H1 (cell line): ENCODE data around the gene PTPN2. TPM values are rescaled to one million over a fixed set of nuclear protein-coding genes. Genes with fewer than 3 reads are reported as not detected.
A peak's percentile ranks its signal among the peaks of the same experiment; 100 is the strongest.

Experiments
- CTCF ChIA-PET: fragments of 300-600 bp; sonication (Branson Sonifier 250); formaldehyde crosslinking; loops from one replicate; lab custom pipeline; 2021; ENCODE audit not compliant: partially characterized antibody; lab: Charles Lee
- POLR2A ChIA-PET: fragments of 300-600 bp; sonication (Branson Sonifier 250); formaldehyde crosslinking; loops from one replicate; lab custom pipeline; 2021; ENCODE audit warnings: inconsistent platforms; ENCODE audit not compliant: partially characterized antibody; lab: Charles Lee
- DNase-seq, 2 experiments: peaks; one replicate each; pipeline versions ENCODE4 v3.0.0 to v3.0.0-alpha.2; 2010 to 2022; ENCODE audit warnings: low spot score in 2 of 2, low read depth in 1 of 2, mixed read lengths in 1 of 2
- FAIRE-seq: peaks from 2 replicates; lab custom pipeline; 2011; peaks lifted over from hg19 to GRCh38; lab: Jason Lieb, UNC
- H2AFZ ChIP-seq: 2 replicates; pipeline ENCODE4 v1.8.1; 2012; ENCODE audit warnings: low read length, inconsistent platforms
- H2AK5ac ChIP-seq: 2 replicates; pipeline ENCODE4 v1.6.1; 2013; ENCODE audit warnings: low read depth, low read length
- H2BK120ac ChIP-seq: replicated peaks from 2 replicates; pipeline ENCODE3; 2013; ENCODE audit warnings: low read depth, low read length, inconsistent platforms
- H2BK12ac ChIP-seq: 2 replicates; pipeline ENCODE4 v1.6.1; 2013; ENCODE audit warnings: low read depth, low read length
- H2BK15ac ChIP-seq: 2 replicates; pipeline ENCODE4 v1.6.1; 2013; ENCODE audit warnings: low read length
- H2BK20ac ChIP-seq: 2 replicates; pipeline ENCODE4 v1.6.1; 2013; ENCODE audit warnings: low read length
- H2BK5ac ChIP-seq: 2 replicates; pipeline ENCODE4 v1.6.1; 2013; ENCODE audit warnings: low read depth, low read length
- H3K14ac ChIP-seq: 2 replicates; pipeline ENCODE4 v1.6.1; 2013; ENCODE audit warnings: inconsistent platforms; ENCODE audit not compliant: insufficient read length
- H3K18ac ChIP-seq: 2 replicates; pipeline ENCODE4 v1.6.1; 2013; ENCODE audit warnings: low read length; ENCODE audit errors: extremely low read depth
- H3K23ac ChIP-seq: 2 replicates; pipeline ENCODE4 v1.6.1; 2013; ENCODE audit warnings: inconsistent platforms; ENCODE audit not compliant: insufficient read length
- H3K23me2 ChIP-seq: 2 replicates; pipeline ENCODE4 v1.6.1; 2013; ENCODE audit warnings: low read depth, low read length
- H3K27ac ChIP-seq: 2 replicates; pipeline ENCODE4 v1.6.1; 2011; ENCODE audit warnings: low read depth, low read length, inconsistent platforms
- H3K27me3 ChIP-seq, 4 experiments: replicated peaks in 1 of 4; 1 replicate in 1 of 4; 2 replicates in 3 of 4; pipeline versions ENCODE4 v1.6.1 to v1.8.1; 2011 to 2013; ENCODE audit warnings: low read length in 3 of 4, mild to moderate bottlenecking in 3 of 4, inconsistent platforms in 2 of 4, mixed read lengths in 2 of 4, moderate library complexity in 1 of 4; ENCODE audit not compliant: control insufficient read depth in 3 of 4, insufficient read depth in 3 of 4; ENCODE audit errors: extremely low read depth in 1 of 4
- H3K36me3 ChIP-seq, 4 experiments: 2 replicates each; pipeline versions ENCODE4 v1.6.1 to v1.8.1; 2011 to 2013; ENCODE audit warnings: mild to moderate bottlenecking in 4 of 4, low read length in 3 of 4, moderate library complexity in 2 of 4, control low read depth in 1 of 4, inconsistent platforms in 1 of 4; ENCODE audit not compliant: insufficient read depth in 4 of 4, control insufficient read depth in 2 of 4
- H3K4ac ChIP-seq: replicated peaks from 2 replicates; pipeline ENCODE3; 2013; ENCODE audit warnings: low read length, low read depth, mixed read lengths, inconsistent platforms; ENCODE audit not compliant: insufficient read length
- H3K4me1 ChIP-seq, 4 experiments: replicated peaks in 1 of 4; 1 replicate in 1 of 4; 2 replicates in 3 of 4; pipeline versions ENCODE4 v1.6.1 to v1.8.1; 2011 to 2013; ENCODE audit warnings: low read length in 3 of 4, inconsistent platforms in 2 of 4, mixed read lengths in 1 of 4; ENCODE audit not compliant: insufficient read depth in 4 of 4, control insufficient read depth in 3 of 4
- H3K4me2 ChIP-seq, 2 experiments: 2 replicates each; pipeline versions ENCODE4 v1.6.1 to v1.8.1; 2011 to 2013; ENCODE audit warnings: low read depth in 2 of 2, low read length in 2 of 2, control low read depth in 1 of 2, inconsistent platforms in 1 of 2, mild to moderate bottlenecking in 1 of 2; ENCODE audit not compliant: insufficient read depth in 1 of 2
- H3K4me3 ChIP-seq, 4 experiments: fragments of 200-600, 300-600 bp in 1 of 4; sonication (generic), shearing (Covaris generic), sonication (Bioruptor Twin) in 1 of 4; 2 replicates each; pipeline versions ENCODE4 v1.5.1 to v1.8.1; 2011 to 2016; ENCODE audit warnings: low read length in 4 of 4, low read depth in 3 of 4, control low read depth in 2 of 4, inconsistent platforms in 2 of 4, mild to moderate bottlenecking in 2 of 4, mixed read lengths in 1 of 4, moderate library complexity in 1 of 4; ENCODE audit not compliant: insufficient read depth in 2 of 4; ENCODE audit errors: extremely low read depth in 1 of 4
- H3K56ac ChIP-seq: replicated peaks from 2 replicates; pipeline ENCODE3; 2013; ENCODE audit warnings: low read depth, mild to moderate bottlenecking, mixed read lengths, low read length, inconsistent platforms; ENCODE audit not compliant: insufficient read length
- H3K79me1 ChIP-seq: 2 replicates; pipeline ENCODE4 v1.6.1; 2013; ENCODE audit warnings: low read depth, low read length, control low read depth
- H3K79me2 ChIP-seq, 2 experiments: 2 replicates each; pipeline versions ENCODE4 v1.6.1 to v1.8.1; 2012 to 2013; ENCODE audit warnings: low read length in 2 of 2, mild to moderate bottlenecking in 2 of 2, inconsistent platforms in 1 of 2; ENCODE audit not compliant: insufficient read depth in 2 of 2, control insufficient read depth in 1 of 2
- H3K9ac ChIP-seq, 4 experiments: replicated peaks in 1 of 4; 1 replicate in 1 of 4; 2 replicates in 3 of 4; pipeline versions ENCODE4 v1.6.1 to v1.8.1; 2011 to 2013; ENCODE audit warnings: low read depth in 3 of 4, low read length in 3 of 4, control low read depth in 2 of 4, mild to moderate bottlenecking in 2 of 4, moderate library complexity in 2 of 4, inconsistent platforms in 1 of 4; ENCODE audit errors: extremely low read depth in 1 of 4
- H3K9me3 ChIP-seq, 2 experiments: 2 replicates each; pipeline versions ENCODE4 v1.6.1 to v1.8.1; 2012 to 2013; ENCODE audit warnings: mild to moderate bottlenecking in 2 of 2, moderate library complexity in 2 of 2, control low read depth in 1 of 2, inconsistent platforms in 1 of 2, low read depth in 1 of 2, low read length in 1 of 2, mixed read lengths in 1 of 2; ENCODE audit not compliant: insufficient read depth in 2 of 2
- H4K20me1 ChIP-seq, 2 experiments: replicated peaks in 1 of 2; 2 replicates each; pipeline versions ENCODE3 to v1.8.1; 2011 to 2013; ENCODE audit warnings: inconsistent platforms in 2 of 2, low read length in 2 of 2, mild to moderate bottlenecking in 1 of 2; ENCODE audit not compliant: insufficient read depth in 2 of 2, control insufficient read depth in 1 of 2
- H4K5ac ChIP-seq: 2 replicates; pipeline ENCODE4 v1.6.1; 2013; ENCODE audit warnings: low read length, low read depth, mixed read lengths, inconsistent platforms; ENCODE audit not compliant: insufficient read length
- H4K8ac ChIP-seq: 2 replicates; pipeline ENCODE4 v1.8.0; 2013; ENCODE audit warnings: mild to moderate bottlenecking, moderate library complexity, low read length, inconsistent platforms; ENCODE audit not compliant: insufficient read depth; ENCODE audit errors: extremely low read depth
- H4K91ac ChIP-seq: replicated peaks from 2 replicates; pipeline ENCODE3; 2013; ENCODE audit warnings: low read length, mixed read lengths, inconsistent platforms; ENCODE audit not compliant: insufficient read length
- ATF3 ChIP-seq: IDR thresholded peaks from 2 replicates; pipeline ENCODE4 v1.6.1; 2011; ENCODE audit warnings: low read depth, mild to moderate bottlenecking, low read length; ENCODE audit not compliant: insufficient read depth
- WGBS, 2 experiments: shearing (Covaris generic) in 1 of 2; methylation state at CpG; one replicate each; pipeline versions ENCODE4 v1.1.6 to v1.1.7; 2013 to 2015; ENCODE audit warnings: low lambda C conversion rate in 2 of 2, mixed read lengths in 2 of 2, inconsistent platforms in 1 of 2, low coverage in 1 of 2, missing lambda C conversion rate in 1 of 2; ENCODE audit not compliant: insufficient replicate concordance in 2 of 2, insufficient coverage in 1 of 2, insufficient read length in 1 of 2; ENCODE audit errors: extremely low coverage in 1 of 2, missing lambda C conversion rate in 1 of 2; 5-methylcytosine and 5-hydroxymethylcytosine counted together
- polyA plus RNA-seq, 7 experiments: library from polyadenylated mRNA; depleted of rRNA in 3 of 7; stranded (reverse) in 5 of 7; unstranded in 2 of 7; fragments of >200 nt in 5 of 7; fragments of 200-250 nt in 2 of 7; gene quantifications; 1 replicate in 5 of 7; 2 replicates in 1 of 7; 4 replicates in 1 of 7; pipeline versions ENCODE4 v1.2.1 to v1.2.3, GENCODE V29; 2011 to 2013; ENCODE audit warnings: missing spikeins in 2 of 7, mixed read lengths in 2 of 7
- total RNA-seq: library from RNA; stranded (reverse); fragmentation: NEBNext Ultra II Directional; extraction: Animal tissue kit (Norgen Biotek cat#: 25700); gene quantifications from 2 replicates; pipeline ENCODE4 v1.2.1, GENCODE V29; 2021

PTPN2 gene
- total and polyA plus RNA-seq, 2 of the 8 experiments (the other 6 are each of a cell fraction or from before 2014, with no cell fraction given): 16.4 to 54.0 TPM

DNA sequence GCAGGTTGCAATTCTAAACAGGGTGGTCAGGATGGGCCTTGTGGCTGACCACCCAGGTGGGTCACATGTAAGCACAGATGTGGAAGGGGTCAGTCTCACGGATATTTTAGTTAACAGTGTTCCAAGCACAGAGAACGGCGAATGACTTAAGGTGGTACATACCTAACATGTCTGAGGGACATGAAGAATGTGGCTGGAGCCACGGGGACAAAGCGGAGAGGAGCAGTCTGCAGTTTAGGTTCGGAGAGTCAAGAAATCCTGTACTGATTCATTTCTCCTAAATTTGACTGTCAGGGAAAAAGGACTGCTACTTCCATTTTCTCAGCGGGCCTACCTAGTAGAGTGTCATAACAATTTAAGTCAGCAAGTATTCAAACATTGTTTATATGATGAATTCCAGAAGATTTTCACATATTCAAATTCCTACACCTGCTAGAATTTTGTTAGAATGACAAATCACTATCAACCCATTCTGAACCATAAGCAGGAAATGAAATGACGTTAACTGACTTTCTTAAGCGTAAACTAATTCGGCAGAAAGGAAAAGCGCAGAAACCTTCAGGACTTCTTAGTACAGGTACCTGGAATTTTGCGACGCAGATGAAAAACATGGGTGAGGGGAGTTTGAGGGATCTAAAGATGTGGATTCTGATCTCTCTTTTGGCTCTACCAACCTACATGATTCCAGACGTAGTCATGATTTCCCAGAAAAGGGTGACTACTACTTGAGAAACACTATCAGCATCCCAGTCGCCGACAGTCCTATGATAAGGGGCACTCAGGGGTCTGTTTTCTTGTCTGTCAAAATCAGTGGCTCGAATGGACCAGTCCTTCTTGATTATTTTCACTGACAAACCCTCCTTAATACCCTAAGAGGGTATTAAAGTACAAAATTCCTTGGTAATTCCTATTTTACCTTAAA lies 41.3 kb downstream of the PTPN2 start:
- H3K4ac ChIP-seq: no peak overlapping the region
- H3K4me1 ChIP-seq: peaks cover 0 to 11% (median 7%) of the 10 kb centered on the region in 4 experiments; a peak in 5 of 7 replicates
- no peak overlapping the region for H3K18ac ChIP-seq
- peak overlapping the region; percentile 23; the same call in 1 of the 2 replicates for H3K27ac ChIP-seq
- H4K20me1 ChIP-seq: peaks cover 0 to 10% of the 10 kb centered on the region in 2 experiments
- DNase-seq (no peak), FAIRE-seq (no peak)
- H3K36me3 ChIP-seq: no peaks in the 10 kb centered on the region; a peak in 1 of 8 replicates
- H3K23ac ChIP-seq: no peak overlapping the region
- H3K79me1 ChIP-seq: peaks cover 9% of the 10 kb centered on the region; the same call in 1 of the 2 replicates
- H4K91ac ChIP-seq: no peak overlapping the region
- H2BK15ac ChIP-seq: no peak overlapping the region
- H3K56ac ChIP-seq: no peak overlapping the region
- no peaks in the 10 kb centered on the region for H3K9me3 ChIP-seq
- H3K14ac ChIP-seq: no peak overlapping the region
- H2BK120ac ChIP-seq: no peak overlapping the region
- H3K9ac ChIP-seq: no peak overlapping the region
- no peak overlapping the region for H4K5ac ChIP-seq
- CTCF ChIA-PET: no interaction called here
- no peak overlapping the region for H3K4me2 ChIP-seq
- H2BK20ac ChIP-seq: no peak overlapping the region
- no peaks in the 10 kb centered on the region for H3K27me3 ChIP-seq
- no peak overlapping the region for H2BK12ac ChIP-seq
- H3K79me2 ChIP-seq: peaks cover 0 to 76% of the 10 kb centered on the region in 2 experiments; a peak in 2 of 4 replicates
- H4K8ac ChIP-seq: no peak overlapping the region
- no peak overlapping the region for H2AFZ ChIP-seq
- no peak overlapping the region for H2AK5ac ChIP-seq
- no peak overlapping the region for H3K4me3 ChIP-seq
- 89% methylated on average over 17 of the region's 17 CpGs; no CpG with 5 or more reads in 1 of the 2 experiments for WGBS, 2 experiments
- no peaks in the 10 kb centered on the region for H3K23me2 ChIP-seq
- H2BK5ac ChIP-seq: peak overlapping the region; percentile 55; the same call in 1 of the 2 replicates
- POLR2A ChIA-PET: interaction anchor here (0.9 kb wide), 1 partner anchor 20 kb away, joined by 3 read pairs; no protein-coding TSS in a partner anchor
- TF ChIP-seq ATF3: no peak
